SHP77 treated with DMSO at 0.1 percent for 48 hours (cell line): Measurements from ENCODE around the gene DIDO1.

Source experiments
- DNase-seq: peaks from one replicate; lab custom pipeline; 2025; lab: John Stamatoyannopoulos, UW

DIDO1 gene

GRCh38 chr20:62950741-62951140, 24.4 kb upstream of the DIDO1 start:
- no peak for DNase-seq

GRCh38 chr20:62949962-62950361, 23.7 kb upstream of the DIDO1 start:
- DNase-seq, result no peak

- no peak for DNase-seq
These were observed 23.0 kb upstream of the DIDO1 start for GRCh38 chr20:62949153-62949821.

GRCh38 chr20:62947532-62948300, 21.4 kb upstream of the DIDO1 start:
- no peak for DNase-seq

GRCh38 chr20:62946918-62947317, 20.6 kb upstream of the DIDO1 start:
- no peak for DNase-seq

GRCh38 chr20:62945771-62946339, 19.6 kb upstream of the DIDO1 start:
- DNase-seq, result no peak

- no peak for DNase-seq
These were observed 18.4 kb upstream of the DIDO1 start for GRCh38 chr20:62944746-62945145.

- DNase-seq, result no peak
These were observed 17.9 kb upstream of the DIDO1 start for GRCh38 chr20:62944184-62944583.

GRCh38 chr20:62943396-62943795, 17.1 kb upstream of the DIDO1 start:
- no peak for DNase-seq

GRCh38 chr20:62942456-62942855, 16.2 kb upstream of the DIDO1 start:
- no peak for DNase-seq

GRCh38 chr20:62941792-62942191, 15.5 kb upstream of the DIDO1 start:
- no peak for DNase-seq

- no peak for DNase-seq
These were observed 14.6 kb upstream of the DIDO1 start for GRCh38 chr20:62940875-62941274.

- no peak for DNase-seq
These were observed 12.0 kb upstream of the DIDO1 start, which contains the start of gene GID8 for GRCh38 chr20:62938105-62938888. Gene GID8 (plus strand): TSS chr20:62938147. CDS start chr20:62941503, 3,356 bp downstream.

- peak; percentile 96 for DNase-seq
These were observed 11.2 kb upstream of the DIDO1 start for GRCh38 chr20:62937268-62938104.

GRCh38 chr20:62935968-62936585, 9.8 kb upstream of the DIDO1 start:
- DNase-seq, result no peak

GRCh38 chr20:62935204-62935967, 9.1 kb upstream of the DIDO1 start:
- DNase-seq, result no peak

- no peak for DNase-seq
These were observed 7.7 kb upstream of the DIDO1 start for GRCh38 chr20:62933966-62934365.

- DNase-seq, result no peak
These were observed 5.2 kb upstream of the DIDO1 start for GRCh38 chr20:62931464-62931863.

GRCh38 chr20:62929051-62929538, 2.8 kb upstream of the DIDO1 start:
- DNase-seq, result no peak
